GM23248 (cell line): ENCODE data around the gene NINL. TPM values are rescaled to one million over a fixed set of nuclear protein-coding genes. Genes with fewer than 3 reads are reported as not detected.

ENCODE experiments used
- DNase-seq: peaks from one replicate; pipeline ENCODE4 v3.0.0-alpha.2; 2015
- H2AFZ ChIP-seq: fragments of 200-600 bp; sonication (generic); 2 replicates; pipeline ENCODE4 v1.6.1; 2016; ENCODE audit warnings: antibody characterized with exemption
- H3F3A ChIP-seq: fragments of 200-600 bp; sonication (generic); 2 replicates; pipeline ENCODE4 v1.6.1; 2016; ENCODE audit warnings: mild to moderate bottlenecking, antibody characterized with exemption, mixed run types; ENCODE audit not compliant: insufficient read depth
- H3K27ac ChIP-seq: fragments of 200-600 bp; sonication (generic); 2 replicates; pipeline ENCODE4 v1.5.1; 2016; ENCODE audit warnings: mild to moderate bottlenecking
- H3K27me3 ChIP-seq: fragments of 200-600 bp; sonication (generic); replicated peaks from 2 replicates; pipeline ENCODE4 v1.6.1; 2016; ENCODE audit warnings: mild to moderate bottlenecking; ENCODE audit not compliant: insufficient read depth
- H3K36me3 ChIP-seq: fragments of 200-600 bp; sonication (generic); 2 replicates; pipeline ENCODE4 v1.6.1; 2016; ENCODE audit warnings: low read depth, mild to moderate bottlenecking
- H3K4me1 ChIP-seq: fragments of 200-600 bp; sonication (generic); 2 replicates; pipeline ENCODE4 v1.6.1; 2016; ENCODE audit warnings: mild to moderate bottlenecking; ENCODE audit not compliant: insufficient read depth
- H3K4me2 ChIP-seq: fragments of 200-600 bp; sonication (generic); one replicate; pipeline ENCODE4 v1.6.1; 2016; ENCODE audit warnings: mild to moderate bottlenecking; ENCODE audit not compliant: unreplicated experiment
- H3K4me3 ChIP-seq: fragments of 200-600 bp; sonication (generic); 2 replicates; pipeline ENCODE4 v1.5.1; 2016; ENCODE audit warnings: mild to moderate bottlenecking
- H3K79me2 ChIP-seq: fragments of 200-600 bp; sonication (generic); 2 replicates; pipeline ENCODE4 v1.6.1; 2016; ENCODE audit warnings: mild to moderate bottlenecking; ENCODE audit not compliant: insufficient read depth
- H3K9ac ChIP-seq: fragments of 200-600 bp; sonication (generic); 2 replicates; pipeline ENCODE4 v1.6.1; 2016; ENCODE audit warnings: mild to moderate bottlenecking
- H3K9me2 ChIP-seq: fragments of 200-600 bp; sonication (generic); 2 replicates; pipeline ENCODE4 v1.6.1; 2016; ENCODE audit warnings: mixed run types, mild to moderate bottlenecking, moderate library complexity; ENCODE audit not compliant: insufficient read depth
- H3K9me3 ChIP-seq: fragments of 200-600 bp; sonication (generic); one replicate; pipeline ENCODE4 v1.6.1; 2017; ENCODE audit warnings: low read depth
- H4K20me1 ChIP-seq: fragments of 200-600 bp; sonication (generic); 2 replicates; pipeline ENCODE4 v1.6.0; 2016; ENCODE audit not compliant: insufficient read depth
- EZH2 ChIP-seq: fragments of 200-600 bp; sonication (generic); IDR thresholded peaks from 2 replicates; pipeline ENCODE4 v1.6.1; 2018; ENCODE audit warnings: antibody characterized with exemption, mild to moderate bottlenecking; ENCODE audit not compliant: insufficient read depth, poor library complexity, severe bottlenecking
- EZH2phosphoT487 ChIP-seq: fragments of 200-600 bp; sonication (generic); IDR thresholded peaks from 2 replicates; pipeline ENCODE4 v1.6.1; 2018; ENCODE audit warnings: antibody characterized with exemption, moderate library complexity, mild to moderate bottlenecking, low read depth; ENCODE audit not compliant: insufficient read depth
- WGBS, 2 experiments: methylation state at CpG; one replicate each; pipeline ENCODE4 v1.1.6; 2015 to 2017; ENCODE audit warnings: low lambda C conversion rate in 2 of 2, low coverage in 1 of 2; ENCODE audit errors: missing lambda C conversion rate in 2 of 2; 5-methylcytosine and 5-hydroxymethylcytosine counted together
- in situ Hi-C: fragments of 300-500 bp; cut with MboI; formaldehyde crosslinking; loops from 2 replicates; pipeline ENCODE4 v1.15.0; 2020
- polyA plus RNA-seq: library from polyadenylated mRNA; unstranded; fragments of >200 nt; fragmentation: Nextera tagmentation; extraction: Ambion mirVana; gene quantifications from 2 replicates; pipeline ENCODE4 v1.2.1, GENCODE V29; 2016
- total RNA-seq: library from RNA; depleted of rRNA; stranded (reverse); fragments of >200 nt; shearing (Covaris generic); gene quantifications from 2 replicates; pipeline ENCODE4 v1.2.3, GENCODE V29; 2014

Gene NINL
- total and polyA plus RNA-seq, 2 experiments from 2014 or later: 1.9 to 3.4 TPM

GRCh38 chr20:25483431-25484132, 101.7 kb downstream of the NINL start:
- no peak overlapping the region for H3K27ac ChIP-seq
- H3K4me2 ChIP-seq: no peak overlapping the region
- H3F3A ChIP-seq: no peaks in the 10 kb centered on the region
- no peaks in the 10 kb centered on the region for H3K9me2 ChIP-seq
- TF ChIP-seq EZH2phosphoT487 (no peak), EZH2 (no peak)
- in situ Hi-C loops: no loop called here
- no peak overlapping the region for H3K4me3 ChIP-seq
- no peak overlapping the region for H2AFZ ChIP-seq
- H3K9ac ChIP-seq: no peak overlapping the region
- no peak for DNase-seq
- 82 to 85% methylated on average over 14 of the region's 14 CpGs for WGBS, 2 experiments
- no peaks in the 10 kb centered on the region for H4K20me1 ChIP-seq
- H3K27me3 ChIP-seq: no peaks in the 10 kb centered on the region
- no peaks in the 10 kb centered on the region for H3K9me3 ChIP-seq
- H3K79me2 ChIP-seq: no peaks in the 10 kb centered on the region
- H3K4me1 ChIP-seq: peaks cover 15% of the 10 kb centered on the region
- H3K36me3 ChIP-seq: no peaks in the 10 kb centered on the region

GRCh38 chr20:25481918-25482253, 103.4 kb downstream of the NINL start:
- no peaks in the 10 kb centered on the region for H3K27me3 ChIP-seq
- in situ Hi-C loops: no loop called here
- no peaks in the 10 kb centered on the region for H3K9me3 ChIP-seq
- H3K36me3 ChIP-seq: no peaks in the 10 kb centered on the region
- WGBS, 2 experiments: 95 to 97% methylated on average over 12 of the region's 12 CpGs
- H3K4me1 ChIP-seq: peaks cover 11% of the 10 kb centered on the region
- no peaks in the 10 kb centered on the region for H3F3A ChIP-seq
- no peaks in the 10 kb centered on the region for H3K9me2 ChIP-seq
- no peak overlapping the region for H3K27ac ChIP-seq
- no peak overlapping the region for H3K9ac ChIP-seq
- no peak overlapping the region for H2AFZ ChIP-seq
- DNase-seq: no peak
- H3K4me3 ChIP-seq: no peak overlapping the region
- no peak overlapping the region for H3K4me2 ChIP-seq
- H3K79me2 ChIP-seq: no peaks in the 10 kb centered on the region
- no peaks in the 10 kb centered on the region for H4K20me1 ChIP-seq
- no peak for TF ChIP-seq EZH2
- TF ChIP-seq EZH2phosphoT487: no peak

- H3F3A ChIP-seq: no peaks in the 10 kb centered on the region
- in situ Hi-C loops: no loop called here
- H3K4me1 ChIP-seq: peaks cover 6% of the 10 kb centered on the region
- TF ChIP-seq EZH2phosphoT487: no peak
- no peak for TF ChIP-seq EZH2
- H3K4me2 ChIP-seq: no peak overlapping the region
- DNase-seq: no peak
- H3K27ac ChIP-seq: no peak overlapping the region
- H2AFZ ChIP-seq: no peak overlapping the region
- no peaks in the 10 kb centered on the region for H3K27me3 ChIP-seq
- no peaks in the 10 kb centered on the region for H3K9me2 ChIP-seq
- no peaks in the 10 kb centered on the region for H3K36me3 ChIP-seq
- no peaks in the 10 kb centered on the region for H3K79me2 ChIP-seq
- no peak overlapping the region for H3K9ac ChIP-seq
- no peaks in the 10 kb centered on the region for H4K20me1 ChIP-seq
- no peaks in the 10 kb centered on the region for H3K9me3 ChIP-seq
- WGBS, 2 experiments: 91% methylated on average over 11 of the region's 11 CpGs
- H3K4me3 ChIP-seq: no peak overlapping the region
Measured at GRCh38 chr20:25481235-25481917, 104.0 kb downstream of the NINL start.

GRCh38 chr20:25480797-25481196, 104.5 kb downstream of the NINL start:
- 96 to 98% methylated on average over 9 of the region's 9 CpGs for WGBS, 2 experiments
- no peaks in the 10 kb centered on the region for H3F3A ChIP-seq
- in situ Hi-C loops: no loop called here
- no peak overlapping the region for H3K9ac ChIP-seq
- no peaks in the 10 kb centered on the region for H3K79me2 ChIP-seq
- no peaks in the 10 kb centered on the region for H3K27me3 ChIP-seq
- H3K36me3 ChIP-seq: no peaks in the 10 kb centered on the region
- H3K4me2 ChIP-seq: no peak overlapping the region
- no peak overlapping the region for H2AFZ ChIP-seq
- peaks cover under 1% of the 10 kb centered on the region; the same call in 1 of the 2 replicates for H3K4me1 ChIP-seq
- no peaks in the 10 kb centered on the region for H4K20me1 ChIP-seq
- no peaks in the 10 kb centered on the region for H3K9me3 ChIP-seq
- TF ChIP-seq EZH2 (no peak), EZH2phosphoT487 (no peak)
- no peak overlapping the region for H3K27ac ChIP-seq
- DNase-seq: no peak
- H3K4me3 ChIP-seq: no peak overlapping the region
- H3K9me2 ChIP-seq: no peaks in the 10 kb centered on the region
